GM23338 (cell line): ENCODE data around the gene HCRTR2. TPM values are rescaled to one million over a fixed set of nuclear protein-coding genes. Genes with fewer than 3 reads are reported as not detected.

Source experiments
- ATAC-seq: fragments of 200-7000 bp; cut with Tn5 transposase; 3 replicates; pipeline ENCODE4 v1.9.1; 2020
- DNase-seq: peaks from one replicate; pipeline ENCODE4 v3.0.0-alpha.2; 2015; ENCODE audit warnings: low spot score
- H2AFZ ChIP-seq: fragments of 200-600 bp; sonication (generic); 2 replicates; pipeline ENCODE4 v1.8.0; 2016; ENCODE audit warnings: antibody characterized with exemption, mild to moderate bottlenecking, moderate library complexity
- H3F3A ChIP-seq: fragments of 200-600 bp; sonication (generic); replicated peaks from 2 replicates; pipeline ENCODE4 v1.8.0; 2017; ENCODE audit warnings: antibody characterized with exemption, mixed run types, low read depth
- H3K27ac ChIP-seq: fragments of 200-600 bp; sonication (generic); 2 replicates; pipeline ENCODE4 v1.6.1; 2016; ENCODE audit warnings: low read depth
- H3K27me3 ChIP-seq: fragments of 200-600 bp; sonication (generic); 2 replicates; pipeline ENCODE4 v1.8.0; 2016; ENCODE audit warnings: mild to moderate bottlenecking, mixed run types, moderate library complexity; ENCODE audit not compliant: insufficient read depth
- H3K36me3 ChIP-seq: fragments of 200-600 bp; sonication (generic); 2 replicates; pipeline ENCODE4 v1.8.0; 2016; ENCODE audit warnings: mild to moderate bottlenecking; ENCODE audit not compliant: insufficient read depth
- H3K4me1 ChIP-seq: fragments of 200-600 bp; sonication (generic); 2 replicates; pipeline ENCODE4 v1.8.0; 2016; ENCODE audit warnings: mild to moderate bottlenecking, moderate library complexity; ENCODE audit not compliant: insufficient read depth
- H3K4me2 ChIP-seq: fragments of 200-600 bp; sonication (generic); 2 replicates; pipeline ENCODE4 v1.7.1; 2017; ENCODE audit warnings: mixed run types
- H3K4me3 ChIP-seq: fragments of 200-600 bp; sonication (generic); 2 replicates; pipeline ENCODE4 v1.6.1; 2016; ENCODE audit warnings: mixed run types
- H3K79me2 ChIP-seq: fragments of 200-600 bp; sonication (generic); replicated peaks from 2 replicates; pipeline ENCODE4 v1.8.0; 2017; ENCODE audit warnings: mild to moderate bottlenecking; ENCODE audit not compliant: insufficient read depth
- H3K9me2 ChIP-seq: fragments of 200-600 bp; sonication (generic); 2 replicates; pipeline ENCODE4 v1.8.0; 2017; ENCODE audit not compliant: insufficient read depth
- H4K20me1 ChIP-seq: fragments of 200-600 bp; sonication (generic); replicated peaks from 2 replicates; pipeline ENCODE4 v1.8.0; 2017; ENCODE audit warnings: mild to moderate bottlenecking; ENCODE audit not compliant: insufficient read depth
- H3K27ac Mint-ChIP-seq: 2 replicates; pipeline ENCODE4 v1.8.0; 2020; ENCODE audit warnings: inconsistent platforms, mild to moderate bottlenecking, moderate library complexity, mixed read lengths
- H3K27me3 Mint-ChIP-seq: 3 replicates; pipeline ENCODE4 v1.8.0; 2022; ENCODE audit warnings: low read depth, mild to moderate bottlenecking, moderate library complexity, mixed read lengths, inconsistent platforms; ENCODE audit not compliant: insufficient read depth, poor library complexity
- H3K36me3 Mint-ChIP-seq: 3 replicates; pipeline ENCODE4 v1.8.0; 2021; ENCODE audit warnings: low read depth, mild to moderate bottlenecking, inconsistent platforms, moderate library complexity, mixed read lengths
- H3K4me1 Mint-ChIP-seq: 3 replicates; pipeline ENCODE4 v1.8.0; 2020; ENCODE audit warnings: mild to moderate bottlenecking, inconsistent platforms, mixed read lengths
- H3K4me3 Mint-ChIP-seq: 3 replicates; pipeline ENCODE4 v1.8.0; 2021; ENCODE audit warnings: moderate library complexity, mild to moderate bottlenecking, inconsistent platforms, mixed read lengths
- H3K9me3 Mint-ChIP-seq: 3 replicates; pipeline ENCODE4 v1.8.0; 2020; ENCODE audit warnings: moderate library complexity, mild to moderate bottlenecking, inconsistent platforms, mixed read lengths
- CREB1 ChIP-seq: fragments of 250-450 bp; sonication (Bioruptor Pico); IDR thresholded peaks from 2 replicates; pipeline ENCODE4 v1.5.0; 2020; ENCODE audit warnings: low read depth, mild to moderate bottlenecking, moderate library complexity
- CTCF ChIP-seq, 2 experiments: fragments of 200-600 bp in 1 of 2; sonication (generic) in 1 of 2; conservative IDR thresholded peaks; 2 replicates each; pipeline versions ENCODE4 v1.5.1 to v1.6.1; 2016 to 2017; ENCODE audit warnings: antibody characterized with exemption in 2 of 2, low read depth in 2 of 2, mild to moderate bottlenecking in 2 of 2, moderate library complexity in 1 of 2
- ETS1 ChIP-seq: IDR thresholded peaks from 2 replicates; pipeline ENCODE4 v1.6.1; 2016; ENCODE audit warnings: antibody characterized with exemption
- EZH2 ChIP-seq: fragments of 200-600 bp; sonication (generic); IDR thresholded peaks from one replicate; pipeline ENCODE4 v1.8.0; 2017; ENCODE audit warnings: antibody characterized with exemption, mild to moderate bottlenecking, low read depth; ENCODE audit not compliant: unreplicated experiment
- EZH2phosphoT487 ChIP-seq: fragments of 200-600 bp; sonication (generic); IDR thresholded peaks from one replicate; pipeline ENCODE4 v1.8.1; 2018; ENCODE audit warnings: antibody characterized with exemption; ENCODE audit not compliant: unreplicated experiment
- JUNB ChIP-seq: IDR thresholded peaks from one replicate; pipeline ENCODE4 v1.6.1; 2016; ENCODE audit warnings: antibody characterized with exemption; ENCODE audit not compliant: unreplicated experiment
- NANOG ChIP-seq: IDR thresholded peaks from 2 replicates; pipeline ENCODE4 v1.6.1; 2016; ENCODE audit warnings: antibody characterized with exemption, borderline replicate concordance
- POLR2AphosphoS5 ChIP-seq: IDR thresholded peaks from 2 replicates; pipeline ENCODE4 v1.6.1; 2016; ENCODE audit warnings: antibody characterized with exemption, low read depth
- REST ChIP-seq: IDR thresholded peaks from one replicate; pipeline ENCODE4 v1.6.1; 2018; ENCODE audit warnings: antibody characterized with exemption; ENCODE audit not compliant: unreplicated experiment
- STAT1 ChIP-seq: IDR thresholded peaks from one replicate; pipeline ENCODE4 v1.6.1; 2016; ENCODE audit warnings: antibody characterized with exemption; ENCODE audit not compliant: unreplicated experiment
- ZNF114 ChIP-seq: fragments of 250-450 bp; sonication (Bioruptor Pico); IDR thresholded peaks from 2 replicates; pipeline ENCODE4 v1.5.0; 2020; ENCODE audit warnings: mild to moderate bottlenecking, moderate library complexity
- ZNF331 ChIP-seq: fragments of 250-450 bp; sonication (Bioruptor Pico); IDR thresholded peaks from 2 replicates; pipeline ENCODE4 v1.5.0; 2020; ENCODE audit warnings: low read depth, mild to moderate bottlenecking, moderate library complexity
- polyA plus RNA-seq: library from polyadenylated mRNA; unstranded; fragments of >200 nt; fragmentation: Nextera tagmentation; extraction: Ambion mirVana; gene quantifications from 2 replicates; pipeline ENCODE4 v1.2.1, GENCODE V29; 2016
- total RNA-seq: library from RNA; depleted of rRNA; stranded (reverse); fragments of >200 nt; shearing (Covaris generic); gene quantifications from 2 replicates; pipeline ENCODE4 v1.2.3, GENCODE V29; 2014
- TF ChIP-seq, protein P1 (sequence below): fragments of 250-450 bp; sonication (Bioruptor Pico); IDR thresholded peaks from 2 replicates; pipeline ENCODE4 v1.5.0; 2020; ENCODE audit warnings: mild to moderate bottlenecking, moderate library complexity

HCRTR2 gene
- total and polyA plus RNA-seq, 2 experiments from 2014 or later: 0.15 TPM; not detected in 1

- no peak overlapping the region for H3K27ac ChIP-seq
- H3K4me1 Mint-ChIP-seq: peaks cover 7% of the 10 kb centered on the region; the same call in 2 of the 3 replicates
- H3F3A ChIP-seq: no peaks in the 10 kb centered on the region
- no peaks in the 10 kb centered on the region for H3K27me3 ChIP-seq
- H3K27me3 Mint-ChIP-seq: peaks cover 1% of the 10 kb centered on the region
- H3K4me2 ChIP-seq: no peak overlapping the region
- no peaks in the 10 kb centered on the region for H3K36me3 ChIP-seq
- H3K27ac Mint-ChIP-seq: no peak overlapping the region
- H3K4me3 Mint-ChIP-seq: no peak overlapping the region
- peaks cover 6% of the 10 kb centered on the region; the same call in 1 of the 2 replicates for H3K4me1 ChIP-seq
- H2AFZ ChIP-seq: no peak overlapping the region
- H3K79me2 ChIP-seq: no peaks in the 10 kb centered on the region
- no peaks in the 10 kb centered on the region for H4K20me1 ChIP-seq
- H3K4me3 ChIP-seq: no peak overlapping the region
- H3K9me2 ChIP-seq: no peaks in the 10 kb centered on the region
- DNase-seq (no peak), ATAC-seq (no peak)
- no peaks in the 10 kb centered on the region for H3K36me3 Mint-ChIP-seq
- TF ChIP-seq EZH2: no peak
- no peak for TF ChIP-seq STAT1
- TF ChIP-seq EZH2phosphoT487: no peak
- TF ChIP-seq POLR2AphosphoS5: no peak
- TF ChIP-seq NANOG: no peak
- no peak for TF ChIP-seq JUNB
- no peak for TF ChIP-seq ZNF331 (CRISPR knock-in tag)
- no peak for TF ChIP-seq CTCF (conservative IDR thresholded peaks at IDR 0.05; ENCODE audit: low read depth in 2 of 2)
- no peak for TF ChIP-seq ETS1
- no peak for TF ChIP-seq REST
- TF ChIP-seq, protein P1, sequence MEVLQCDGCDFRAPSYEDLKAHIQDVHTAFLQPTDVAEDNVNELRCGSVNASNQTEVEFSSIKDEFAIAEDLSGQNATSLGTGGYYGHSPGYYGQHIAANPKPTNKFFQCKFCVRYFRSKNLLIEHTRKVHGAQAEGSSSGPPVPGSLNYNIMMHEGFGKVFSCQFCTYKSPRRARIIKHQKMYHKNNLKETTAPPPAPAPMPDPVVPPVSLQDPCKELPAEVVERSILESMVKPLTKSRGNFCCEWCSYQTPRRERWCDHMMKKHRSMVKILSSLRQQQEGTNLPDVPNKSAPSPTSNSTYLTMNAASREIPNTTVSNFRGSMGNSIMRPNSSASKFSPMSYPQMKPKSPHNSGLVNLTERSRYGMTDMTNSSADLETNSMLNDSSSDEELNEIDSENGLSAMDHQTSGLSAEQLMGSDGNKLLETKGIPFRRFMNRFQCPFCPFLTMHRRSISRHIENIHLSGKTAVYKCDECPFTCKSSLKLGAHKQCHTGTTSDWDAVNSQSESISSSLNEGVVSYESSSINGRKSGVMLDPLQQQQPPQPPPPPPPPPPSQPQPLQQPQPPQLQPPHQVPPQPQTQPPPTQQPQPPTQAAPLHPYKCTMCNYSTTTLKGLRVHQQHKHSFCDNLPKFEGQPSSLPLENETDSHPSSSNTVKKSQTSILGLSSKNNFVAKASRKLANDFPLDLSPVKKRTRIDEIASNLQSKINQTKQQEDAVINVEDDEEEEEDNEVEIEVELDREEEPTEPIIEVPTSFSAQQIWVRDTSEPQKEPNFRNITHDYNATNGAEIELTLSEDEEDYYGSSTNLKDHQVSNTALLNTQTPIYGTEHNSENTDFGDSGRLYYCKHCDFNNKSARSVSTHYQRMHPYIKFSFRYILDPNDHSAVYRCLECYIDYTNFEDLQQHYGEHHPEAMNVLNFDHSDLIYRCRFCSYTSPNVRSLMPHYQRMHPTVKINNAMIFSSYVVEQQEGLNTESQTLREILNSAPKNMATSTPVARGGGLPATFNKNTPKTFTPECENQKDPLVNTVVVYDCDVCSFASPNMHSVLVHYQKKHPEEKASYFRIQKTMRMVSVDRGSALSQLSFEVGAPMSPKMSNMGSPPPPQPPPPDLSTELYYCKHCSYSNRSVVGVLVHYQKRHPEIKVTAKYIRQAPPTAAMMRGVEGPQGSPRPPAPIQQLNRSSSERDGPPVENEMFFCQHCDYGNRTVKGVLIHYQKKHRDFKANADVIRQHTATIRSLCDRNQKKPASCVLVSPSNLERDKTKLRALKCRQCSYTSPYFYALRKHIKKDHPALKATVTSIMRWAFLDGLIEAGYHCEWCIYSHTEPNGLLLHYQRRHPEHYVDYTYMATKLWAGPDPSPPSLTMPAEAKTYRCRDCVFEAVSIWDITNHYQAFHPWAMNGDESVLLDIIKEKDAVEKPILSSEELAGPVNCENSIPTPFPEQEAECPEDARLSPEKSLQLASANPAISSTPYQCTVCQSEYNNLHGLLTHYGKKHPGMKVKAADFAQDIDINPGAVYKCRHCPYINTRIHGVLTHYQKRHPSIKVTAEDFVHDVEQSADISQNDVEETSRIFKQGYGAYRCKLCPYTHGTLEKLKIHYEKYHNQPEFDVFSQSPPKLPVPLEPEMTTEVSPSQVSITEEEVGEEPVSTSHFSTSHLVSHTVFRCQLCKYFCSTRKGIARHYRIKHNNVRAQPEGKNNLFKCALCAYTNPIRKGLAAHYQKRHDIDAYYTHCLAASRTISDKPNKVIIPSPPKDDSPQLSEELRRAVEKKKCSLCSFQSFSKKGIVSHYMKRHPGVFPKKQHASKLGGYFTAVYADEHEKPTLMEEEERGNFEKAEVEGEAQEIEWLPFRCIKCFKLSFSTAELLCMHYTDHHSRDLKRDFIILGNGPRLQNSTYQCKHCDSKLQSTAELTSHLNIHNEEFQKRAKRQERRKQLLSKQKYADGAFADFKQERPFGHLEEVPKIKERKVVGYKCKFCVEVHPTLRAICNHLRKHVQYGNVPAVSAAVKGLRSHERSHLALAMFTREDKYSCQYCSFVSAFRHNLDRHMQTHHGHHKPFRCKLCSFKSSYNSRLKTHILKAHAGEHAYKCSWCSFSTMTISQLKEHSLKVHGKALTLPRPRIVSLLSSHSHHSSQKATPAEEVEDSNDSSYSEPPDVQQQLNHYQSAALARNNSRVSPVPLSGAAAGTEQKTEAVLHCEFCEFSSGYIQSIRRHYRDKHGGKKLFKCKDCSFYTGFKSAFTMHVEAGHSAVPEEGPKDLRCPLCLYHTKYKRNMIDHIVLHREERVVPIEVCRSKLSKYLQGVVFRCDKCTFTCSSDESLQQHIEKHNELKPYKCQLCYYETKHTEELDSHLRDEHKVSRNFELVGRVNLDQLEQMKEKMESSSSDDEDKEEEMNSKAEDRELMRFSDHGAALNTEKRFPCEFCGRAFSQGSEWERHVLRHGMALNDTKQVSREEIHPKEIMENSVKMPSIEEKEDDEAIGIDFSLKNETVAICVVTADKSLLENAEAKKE: no peak
- no peak for TF ChIP-seq CREB1 (CRISPR knock-in tag)
- no peak for TF ChIP-seq ZNF114
- no peaks in the 10 kb centered on the region for H3K9me3 Mint-ChIP-seq
Observed at GRCh38 chr6:55137929-55138693, 36.2 kb upstream of the HCRTR2 start.
